OCI-LY7 (cell line): ENCODE measurements around the gene MYRIP.

ENCODE experiments used
- EZH2phosphoT487 ChIP-seq: fragments of 200-600 bp; sonication (generic); IDR thresholded peaks from 2 replicates; pipeline ENCODE4 v1.6.1; 2018; ENCODE audit warnings: low read depth, borderline replicate concordance, mild to moderate bottlenecking, mixed run types, antibody characterized with exemption, low read length, moderate library complexity, mixed read lengths
- TF ChIP-seq, protein P1 (sequence below): fragments of 200-600 bp; sonication (generic); conservative IDR thresholded peaks from 2 replicates; pipeline ENCODE4 v1.5.1; 2014; ENCODE audit warnings: mild to moderate bottlenecking, antibody characterized with exemption, low read length, moderate library complexity, mixed read lengths

DNA sequence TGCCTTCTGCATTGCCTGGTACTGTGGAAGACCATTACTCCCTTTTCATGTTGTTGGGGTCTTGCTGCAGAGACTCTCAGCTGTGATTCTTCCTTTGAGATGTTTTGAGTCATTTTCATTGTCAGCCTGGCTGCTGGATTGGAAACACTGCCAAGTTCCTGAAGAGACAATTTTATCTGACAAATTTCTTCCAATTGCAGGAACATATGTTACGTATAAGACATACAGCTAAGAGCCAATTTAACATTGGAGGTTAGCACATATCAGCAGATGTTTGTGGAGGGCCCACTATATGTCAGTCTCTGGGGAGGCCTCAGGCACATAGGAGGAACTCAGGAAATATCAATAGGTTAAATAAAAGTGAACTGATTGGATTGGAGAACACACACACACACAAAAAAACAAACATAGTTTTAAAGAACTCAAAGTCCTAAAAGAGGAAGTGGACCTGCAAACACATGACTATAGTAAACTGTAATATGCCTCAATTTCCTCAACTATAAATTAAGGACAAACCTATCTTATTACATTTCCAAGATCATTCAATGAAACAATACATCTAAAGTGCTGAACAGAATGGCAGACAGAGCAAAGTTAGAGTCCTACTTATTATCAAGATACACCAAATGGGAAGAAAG lies 172.3 kb downstream of the MYRIP start:
- TF ChIP-seq, protein P1, sequence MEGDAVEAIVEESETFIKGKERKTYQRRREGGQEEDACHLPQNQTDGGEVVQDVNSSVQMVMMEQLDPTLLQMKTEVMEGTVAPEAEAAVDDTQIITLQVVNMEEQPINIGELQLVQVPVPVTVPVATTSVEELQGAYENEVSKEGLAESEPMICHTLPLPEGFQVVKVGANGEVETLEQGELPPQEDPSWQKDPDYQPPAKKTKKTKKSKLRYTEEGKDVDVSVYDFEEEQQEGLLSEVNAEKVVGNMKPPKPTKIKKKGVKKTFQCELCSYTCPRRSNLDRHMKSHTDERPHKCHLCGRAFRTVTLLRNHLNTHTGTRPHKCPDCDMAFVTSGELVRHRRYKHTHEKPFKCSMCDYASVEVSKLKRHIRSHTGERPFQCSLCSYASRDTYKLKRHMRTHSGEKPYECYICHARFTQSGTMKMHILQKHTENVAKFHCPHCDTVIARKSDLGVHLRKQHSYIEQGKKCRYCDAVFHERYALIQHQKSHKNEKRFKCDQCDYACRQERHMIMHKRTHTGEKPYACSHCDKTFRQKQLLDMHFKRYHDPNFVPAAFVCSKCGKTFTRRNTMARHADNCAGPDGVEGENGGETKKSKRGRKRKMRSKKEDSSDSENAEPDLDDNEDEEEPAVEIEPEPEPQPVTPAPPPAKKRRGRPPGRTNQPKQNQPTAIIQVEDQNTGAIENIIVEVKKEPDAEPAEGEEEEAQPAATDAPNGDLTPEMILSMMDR, result no peak
- TF ChIP-seq EZH2phosphoT487, result no peak
